ENCODE measurements around the gene JPH3.

Gene JPH3

GRCh38 chr16:87602001-87602775 lies at the start of gene JPH3:
Gene JPH3, plus strand, starts transcription at chr16:87602508. Its CDS starts 639 bp downstream, at chr16:87603147.
- no peak for DNase-seq (ENCODE audit: low read depth, low spot score)
- H3K27ac ChIP-seq, result no peak within 1 kb of the TSS

GRCh38 chr16:87552772-87553573 lies 49.3 kb upstream of the JPH3 start:
- H3K27ac ChIP-seq, result no peak overlapping the region
- DNase-seq (ENCODE audit: low read depth, low spot score), result no peak

GRCh38 chr16:87554754-87555427 lies 47.4 kb upstream of the JPH3 start:
- no peak for DNase-seq (ENCODE audit: low read depth, low spot score)
- no peak overlapping the region for H3K27ac ChIP-seq

- DNase-seq (ENCODE audit: low read depth, low spot score), result no peak
- no peak overlapping the region for H3K27ac ChIP-seq
Measured at GRCh38 chr16:87555647-87556046, 46.7 kb upstream of the JPH3 start.

- no peak for DNase-seq (ENCODE audit: low read depth, low spot score)
- no peak overlapping the region for H3K27ac ChIP-seq
Measured at GRCh38 chr16:87556941-87557459, 45.3 kb upstream of the JPH3 start.

GRCh38 chr16:87558682-87559081 lies 43.6 kb upstream of the JPH3 start:
- H3K27ac ChIP-seq, result no peak overlapping the region
- no peak for DNase-seq (ENCODE audit: low read depth, low spot score)

GRCh38 chr16:87559945-87560344 lies 42.4 kb upstream of the JPH3 start:
- H3K27ac ChIP-seq, result no peak overlapping the region
- DNase-seq (ENCODE audit: low read depth, low spot score), result no peak

GRCh38 chr16:87560428-87561199 lies 41.7 kb upstream of the JPH3 start:
- no peak overlapping the region for H3K27ac ChIP-seq
- DNase-seq (ENCODE audit: low read depth, low spot score), result no peak

- DNase-seq (ENCODE audit: low read depth, low spot score), result no peak
- H3K27ac ChIP-seq, result no peak overlapping the region
Measured at GRCh38 chr16:87561200-87562105, 40.9 kb upstream of the JPH3 start.

- no peak for DNase-seq (ENCODE audit: low read depth, low spot score)
- no peak overlapping the region for H3K27ac ChIP-seq
Measured at GRCh38 chr16:87562201-87562600, 40.1 kb upstream of the JPH3 start.

- no peak overlapping the region for H3K27ac ChIP-seq
- DNase-seq (ENCODE audit: low read depth, low spot score), result no peak
Measured at GRCh38 chr16:87563022-87563421, 39.3 kb upstream of the JPH3 start.

- no peak overlapping the region for H3K27ac ChIP-seq
- no peak for DNase-seq (ENCODE audit: low read depth, low spot score)
Measured at GRCh38 chr16:87563714-87564523, 38.4 kb upstream of the JPH3 start.

GRCh38 chr16:87564524-87564778 lies 37.9 kb upstream of the JPH3 start:
- DNase-seq (ENCODE audit: low read depth, low spot score), result no peak
- no peak overlapping the region for H3K27ac ChIP-seq

- DNase-seq (ENCODE audit: low read depth, low spot score), result no peak
- no peak overlapping the region for H3K27ac ChIP-seq
Measured at GRCh38 chr16:87569601-87570571, 32.4 kb upstream of the JPH3 start.

- no peak overlapping the region for H3K27ac ChIP-seq
- DNase-seq (ENCODE audit: low read depth, low spot score), result no peak
Measured at GRCh38 chr16:87570572-87570937, 31.8 kb upstream of the JPH3 start.

- DNase-seq (ENCODE audit: low read depth, low spot score), result no peak
Measured at GRCh38 chr16:87570938-87571867, 31.1 kb upstream of the JPH3 start.

More at GRCh38 chr16:87570938-87571867, 31.1 kb upstream of the JPH3 start:
- H3K27ac ChIP-seq, result no peak overlapping the region

Data from epithelial cell of prostate (primary cell).